ENCODE results near the gene CYYR1.

DNA sequence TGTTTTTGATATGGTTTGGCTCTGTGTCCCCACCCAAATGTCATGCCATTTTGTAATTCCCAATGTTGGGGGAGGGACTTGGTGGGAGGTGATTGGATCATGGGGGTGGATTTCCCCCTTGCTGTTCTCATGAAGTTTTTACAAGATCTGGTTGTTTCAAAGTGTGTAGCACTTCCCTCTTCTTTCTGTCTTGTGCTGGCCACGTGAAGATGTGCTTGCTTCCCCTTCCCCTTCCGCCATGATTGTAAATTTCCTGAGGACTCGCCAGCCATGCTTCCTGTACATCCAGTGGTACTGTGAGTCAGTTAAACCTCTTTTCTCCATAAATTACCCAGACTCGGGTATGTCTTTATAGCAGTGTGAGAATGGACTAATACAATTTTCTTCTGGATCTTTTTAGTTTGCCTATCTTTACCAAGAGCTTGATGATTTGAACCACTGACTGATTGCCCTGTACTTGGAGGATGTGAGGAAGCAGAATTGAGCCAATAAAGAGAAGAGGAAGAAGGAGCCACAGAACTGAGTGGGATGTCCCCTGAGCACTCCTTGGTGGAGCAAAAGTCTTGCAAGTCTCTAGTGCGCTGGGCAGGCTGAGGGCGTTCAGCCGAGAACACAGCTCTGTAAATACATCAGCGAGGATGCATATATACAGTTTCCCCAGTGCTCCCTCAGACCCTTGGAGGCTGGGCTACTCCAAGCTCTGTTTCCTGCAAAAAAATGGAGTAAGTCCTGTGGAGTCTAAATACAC is 102.6 kb downstream of the CYYR1 start:
- TF ChIP-seq EZH2 (IDR thresholded peaks at IDR 0.05) (no peak), POLR2AphosphoS5 (IDR thresholded peaks at IDR 0.05; ENCODE audit: borderline replicate concordance, low read depth, low read length) (no peak)
